ENCODE results near the gene NDUFA13. TPM values are rescaled to one million over a fixed set of nuclear protein-coding genes. Genes with fewer than 3 reads are reported as not detected.

Gene NDUFA13
- total and polyA plus RNA-seq, 2 experiments from 2014 or later = 80.4 to 615 TPM

DNA sequence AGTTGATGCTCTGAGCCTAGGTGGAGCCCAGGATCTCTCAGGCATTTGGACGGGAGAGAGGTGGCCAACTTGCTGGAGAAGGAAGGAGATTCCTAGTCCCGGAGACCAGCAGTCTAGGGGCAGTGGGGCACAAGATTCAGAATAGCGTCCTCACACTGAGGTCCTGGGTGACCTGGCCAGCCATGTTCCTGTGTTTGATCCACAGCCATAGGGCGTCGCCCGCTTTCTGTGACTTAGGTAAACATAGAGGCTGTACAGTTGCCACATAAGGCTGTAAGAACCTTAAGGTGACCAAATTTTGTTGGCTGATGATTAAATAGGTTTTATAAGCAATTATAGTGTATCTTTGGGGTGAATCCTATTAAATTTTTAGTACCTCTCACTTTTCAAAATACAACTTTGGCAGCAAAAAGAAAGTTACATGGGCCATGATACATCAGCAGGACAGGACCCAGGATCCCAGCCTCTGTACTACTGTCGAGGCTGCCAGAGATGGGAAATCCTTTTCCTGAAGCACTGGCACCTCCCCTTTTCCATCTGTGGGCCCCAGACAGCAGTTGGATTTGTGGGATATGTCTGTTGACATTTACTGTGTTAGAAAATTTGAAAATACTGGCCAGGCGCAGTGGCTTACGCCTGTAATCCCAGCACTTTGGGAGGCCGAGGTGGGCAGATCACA lies 38.2 kb upstream of the NDUFA13 start:
- Histone ChIP-seq H3K4me1 (ENCODE audit: insufficient read depth) (peaks cover 14% of the 10 kb centered on the region), H3K9me2 (replicated peaks; ENCODE audit: insufficient read depth) (no peaks in the 10 kb centered on the region), H3K79me2 (peaks cover 81% of the 10 kb centered on the region), H3K27me3 (no peaks in the 10 kb centered on the region), H3K27ac (no peak overlapping the region), H3K4me3 (no peak overlapping the region), H4K20me1 (ENCODE audit: insufficient read depth, poor library complexity, severe bottlenecking) (peaks cover 2% of the 10 kb centered on the region), H3K9me3 (ENCODE audit: low read depth) (no peaks in the 10 kb centered on the region), H3K4me2 (no peak overlapping the region), H2AFZ (no peak overlapping the region), H3K36me3 (replicated peaks; ENCODE audit: insufficient read depth, low read depth) (no peaks in the 10 kb centered on the region)
- TF ChIP-seq, protein P1, sequence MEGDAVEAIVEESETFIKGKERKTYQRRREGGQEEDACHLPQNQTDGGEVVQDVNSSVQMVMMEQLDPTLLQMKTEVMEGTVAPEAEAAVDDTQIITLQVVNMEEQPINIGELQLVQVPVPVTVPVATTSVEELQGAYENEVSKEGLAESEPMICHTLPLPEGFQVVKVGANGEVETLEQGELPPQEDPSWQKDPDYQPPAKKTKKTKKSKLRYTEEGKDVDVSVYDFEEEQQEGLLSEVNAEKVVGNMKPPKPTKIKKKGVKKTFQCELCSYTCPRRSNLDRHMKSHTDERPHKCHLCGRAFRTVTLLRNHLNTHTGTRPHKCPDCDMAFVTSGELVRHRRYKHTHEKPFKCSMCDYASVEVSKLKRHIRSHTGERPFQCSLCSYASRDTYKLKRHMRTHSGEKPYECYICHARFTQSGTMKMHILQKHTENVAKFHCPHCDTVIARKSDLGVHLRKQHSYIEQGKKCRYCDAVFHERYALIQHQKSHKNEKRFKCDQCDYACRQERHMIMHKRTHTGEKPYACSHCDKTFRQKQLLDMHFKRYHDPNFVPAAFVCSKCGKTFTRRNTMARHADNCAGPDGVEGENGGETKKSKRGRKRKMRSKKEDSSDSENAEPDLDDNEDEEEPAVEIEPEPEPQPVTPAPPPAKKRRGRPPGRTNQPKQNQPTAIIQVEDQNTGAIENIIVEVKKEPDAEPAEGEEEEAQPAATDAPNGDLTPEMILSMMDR (IDR thresholded peaks at IDR 0.05; ENCODE audit: poor library complexity) = no peak
- TF ChIP-seq EZH2 (IDR thresholded peaks at IDR 0.05; ENCODE audit: borderline replicate concordance) = no peak
- TF ChIP-seq EZH2phosphoT487 (IDR thresholded peaks at IDR 0.05; ENCODE audit: low read depth, severe bottlenecking, unreplicated experiment) = no peak
- 88% methylated on average over 10 of the region's 10 CpGs for WGBS (ENCODE audit: low lambda C conversion rate, missing lambda C conversion rate)
- no peak for DNase-seq (ENCODE audit: low spot score)

DNA sequence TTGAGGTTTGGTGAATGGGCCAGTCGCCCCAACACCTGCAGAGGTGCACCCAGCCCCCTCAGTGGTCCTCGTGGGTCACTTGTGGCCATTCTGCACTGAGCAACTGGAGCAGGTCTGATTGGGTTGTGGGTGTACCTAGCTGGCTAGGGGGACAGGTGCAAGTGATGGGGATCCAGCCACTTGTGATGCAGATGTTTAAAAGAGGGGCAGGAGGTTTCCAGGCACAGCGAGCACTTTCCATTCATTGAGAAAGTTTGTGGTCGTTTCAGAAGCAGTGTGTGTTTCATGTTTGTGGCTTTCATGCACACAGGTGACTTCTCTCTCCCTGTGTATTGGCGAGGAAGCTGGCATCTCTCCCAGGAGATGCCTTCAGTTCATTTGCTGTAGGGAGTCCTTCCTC lies 35.3 kb upstream of the NDUFA13 start:
- Histone ChIP-seq H3K79me2 (peaks cover 85% of the 10 kb centered on the region), H3K4me1 (ENCODE audit: insufficient read depth) (peaks cover 31% of the 10 kb centered on the region), H3K9me3 (ENCODE audit: low read depth) (no peaks in the 10 kb centered on the region), H3K27me3 (no peaks in the 10 kb centered on the region), H3K27ac (no peak overlapping the region), H3K36me3 (replicated peaks; ENCODE audit: insufficient read depth, low read depth) (no peaks in the 10 kb centered on the region), H3K4me3 (no peak overlapping the region), H3K9me2 (replicated peaks; ENCODE audit: insufficient read depth) (no peaks in the 10 kb centered on the region), H2AFZ (no peak overlapping the region), H4K20me1 (ENCODE audit: insufficient read depth, poor library complexity, severe bottlenecking) (no peaks in the 10 kb centered on the region), H3K4me2 (no peak overlapping the region)
- no peak for DNase-seq (ENCODE audit: low spot score)
- WGBS (ENCODE audit: low lambda C conversion rate, missing lambda C conversion rate) = 92% methylated on average over 5 of the region's 5 CpGs
- TF ChIP-seq, protein P1 (IDR thresholded peaks at IDR 0.05; ENCODE audit: poor library complexity) = no peak
- TF ChIP-seq EZH2phosphoT487 (IDR thresholded peaks at IDR 0.05; ENCODE audit: low read depth, severe bottlenecking, unreplicated experiment) (no peak), EZH2 (IDR thresholded peaks at IDR 0.05; ENCODE audit: borderline replicate concordance) (no peak)

DNA sequence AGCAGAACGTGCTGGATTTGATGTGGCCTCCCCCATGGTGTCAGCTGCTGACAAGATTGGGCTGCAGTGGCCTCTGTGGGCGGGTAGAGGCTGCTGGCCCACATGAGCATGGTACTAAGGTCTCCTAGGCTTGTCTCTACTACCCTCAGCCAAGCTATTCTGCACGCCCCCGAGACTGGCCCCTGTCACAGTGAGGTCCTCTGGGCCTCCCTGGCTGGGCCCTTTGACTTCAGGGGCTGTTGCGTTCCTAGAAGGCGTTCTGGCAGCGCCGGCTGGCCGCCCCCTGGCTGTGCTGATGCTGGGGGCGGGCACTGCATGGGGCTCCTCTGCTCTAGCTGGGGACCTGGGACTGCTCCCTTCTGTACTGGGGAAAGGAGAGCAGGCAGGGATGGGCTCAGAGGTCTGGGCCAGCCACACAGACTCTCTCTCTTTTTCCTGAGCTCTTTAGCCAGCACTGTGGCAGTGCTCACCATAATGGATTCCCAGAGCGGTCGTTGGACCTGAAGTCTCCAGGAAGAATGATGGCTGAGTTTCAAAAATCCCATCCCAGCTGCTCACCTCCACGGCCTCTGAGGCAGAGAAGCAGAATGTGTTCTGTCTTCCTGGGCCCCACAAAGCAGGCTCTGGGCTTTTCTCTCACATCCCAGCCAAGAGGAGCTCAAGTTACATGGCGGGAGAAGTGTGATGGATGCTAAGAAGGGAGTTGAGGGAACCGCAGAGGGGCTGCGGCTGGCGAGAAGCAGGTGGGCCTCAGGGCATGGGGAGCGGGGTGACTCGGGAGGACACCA lies 33.0 kb upstream of the NDUFA13 start:
- no peaks in the 10 kb centered on the region for H3K9me2 ChIP-seq (replicated peaks; ENCODE audit: insufficient read depth)
- TF ChIP-seq EZH2phosphoT487 (IDR thresholded peaks at IDR 0.05; ENCODE audit: low read depth, severe bottlenecking, unreplicated experiment) = no peak
- TF ChIP-seq EZH2 (IDR thresholded peaks at IDR 0.05; ENCODE audit: borderline replicate concordance) = no peak
- TF ChIP-seq, protein P1 (IDR thresholded peaks at IDR 0.05; ENCODE audit: poor library complexity) = no peak

More for the DNA sequence above, 33.0 kb upstream of the NDUFA13 start:
- no peak overlapping the region for H2AFZ ChIP-seq
- H3K4me1 ChIP-seq (ENCODE audit: insufficient read depth) = peaks cover 45% of the 10 kb centered on the region
- no peak overlapping the region for H3K4me3 ChIP-seq
- peaks cover 86% of the 10 kb centered on the region for H3K79me2 ChIP-seq
- peak overlapping the region; percentile 68 for H3K4me2 ChIP-seq
- H4K20me1 ChIP-seq (ENCODE audit: insufficient read depth, poor library complexity, severe bottlenecking) = no peaks in the 10 kb centered on the region
- DNase-seq (ENCODE audit: low spot score) = no peak
- H3K9me3 ChIP-seq (ENCODE audit: low read depth) = no peaks in the 10 kb centered on the region
- no peaks in the 10 kb centered on the region for H3K36me3 ChIP-seq (replicated peaks; ENCODE audit: insufficient read depth, low read depth)
- H3K27ac ChIP-seq = peak overlapping the region; percentile 90
- H3K27me3 ChIP-seq = no peaks in the 10 kb centered on the region
- 66% methylated on average over 19 of the region's 19 CpGs for WGBS (ENCODE audit: low lambda C conversion rate, missing lambda C conversion rate)

Measured in hepatocyte (in vitro differentiated cells).